Natural killer cell (primary cell): ENCODE results near the gene CHD3. TPM values are rescaled to one million over a fixed set of nuclear protein-coding genes. Genes with fewer than 3 reads are reported as not detected.

Experiments
- ATAC-seq, 3 donors: fragments of 150-1000 bp in 2 of 3; fragments of 200-7000 bp in 1 of 3; cut with Tn5 transposase; 1 replicate in 1 of 3; 2 replicates in 2 of 3; pipeline ENCODE4 v1.10.0; 2021; ENCODE audit warnings: mild to moderate bottlenecking in 2 of 3, moderate library complexity in 2 of 3
- DNase-seq, 2 donors: peaks; one replicate each; pipeline versions ENCODE4 v3.0.0 to v3.0.0-alpha.2; 2013 to 2021; ENCODE audit warnings: mixed read lengths in 1 of 2
- H3K27ac ChIP-seq: one replicate; pipeline ENCODE4 v1.5.1; 2013; ENCODE audit warnings: mild to moderate bottlenecking, low read length
- H3K27me3 ChIP-seq: one replicate; pipeline ENCODE4 v1.6.1; 2013; ENCODE audit warnings: low read length; ENCODE audit not compliant: control insufficient read depth, insufficient read depth
- H3K36me3 ChIP-seq: one replicate; pipeline ENCODE4 v1.6.1; 2013; ENCODE audit warnings: low read length; ENCODE audit not compliant: control insufficient read depth, insufficient read depth
- H3K4me1 ChIP-seq: one replicate; pipeline ENCODE4 v1.6.1; 2013; ENCODE audit warnings: low read length; ENCODE audit not compliant: control insufficient read depth, insufficient read depth
- H3K4me3 ChIP-seq: one replicate; pipeline ENCODE4 v1.5.1; 2013; ENCODE audit warnings: low read length
- H3K9me3 ChIP-seq: one replicate; pipeline ENCODE4 v1.6.1; 2013; ENCODE audit warnings: low read length; ENCODE audit not compliant: control insufficient read depth, insufficient read depth
- H3K27ac Mint-ChIP-seq, 2 donors: one replicate each; pipeline ENCODE4 v1.8.0; 2022; ENCODE audit warnings: mild to moderate bottlenecking in 2 of 2, mixed read lengths in 2 of 2, moderate library complexity in 1 of 2
- H3K27me3 Mint-ChIP-seq, 2 donors: one replicate each; pipeline ENCODE4 v1.8.0; 2022; ENCODE audit warnings: low read depth in 2 of 2, mixed read lengths in 2 of 2
- H3K36me3 Mint-ChIP-seq: one replicate; pipeline ENCODE4 v1.8.0; 2022; ENCODE audit warnings: mixed read lengths
- H3K4me1 Mint-ChIP-seq, 2 donors: one replicate each; pipeline ENCODE4 v1.8.0; 2022; ENCODE audit warnings: mixed read lengths in 2 of 2
- H3K4me3 Mint-ChIP-seq: one replicate; pipeline ENCODE4 v1.8.0; 2022; ENCODE audit warnings: mild to moderate bottlenecking, moderate library complexity, mixed read lengths
- H3K9me3 Mint-ChIP-seq, 2 donors: one replicate each; pipeline ENCODE4 v1.8.0; 2022; ENCODE audit warnings: mixed read lengths in 2 of 2
- CTCF ChIP-seq: fragments of 200-600 bp; IDR thresholded peaks from one replicate; pipeline ENCODE4 v1.8.0; 2022; ENCODE audit warnings: antibody characterized with exemption
- WGBS: methylation state at CpG from one replicate; pipeline ENCODE4 v1.1.7; 2013; ENCODE audit warnings: missing lambda C conversion rate; ENCODE audit not compliant: insufficient coverage; 5-methylcytosine and 5-hydroxymethylcytosine counted together
- intact Hi-C: fragments of 100-400 bp; cut with micrococcal nuclease; formaldehyde crosslinking; loops from one replicate; pipeline ENCODE4 v1.14.2; 2022
- total RNA-seq, 4 donors: library from RNA; stranded (reverse); fragments of 120-200 nt in 1 of 4; gene quantifications; one replicate each; pipeline versions ENCODE4 v1.2.3 to v1.2.4, GENCODE V29; 2013 to 2022

Gene CHD3
- total RNA-seq, 3 donors from 2014 or later (not counting 1 experiment from before 2014, with no cell fraction given), result 215 to 275 (median 218) TPM

GRCh38 chr17:7848739-7849129, 39.9 kb upstream of the CHD3 start:
- no peak overlapping the region for H3K4me3 Mint-ChIP-seq

GRCh38 chr17:7849130-7849750, 39.3 kb upstream of the CHD3 start:
- Histone ChIP-seq H3K4me1 (peaks cover 32% of the 10 kb centered on the region), H3K27me3 (no peaks in the 10 kb centered on the region), H3K36me3 (peaks cover 11% of the 10 kb centered on the region), H3K9me3 (no peaks in the 10 kb centered on the region), H3K4me3 (no peak overlapping the region), H3K27ac (no peak overlapping the region)
- peaks cover 12 to 42% of the 10 kb centered on the region in 2 donors for H3K4me1 Mint-ChIP-seq
- H3K27ac Mint-ChIP-seq, result peak overlapping the region; percentile 63 to 65
- 97% methylated on average over 35 of the region's 35 CpGs for WGBS
- intact Hi-C loops, result loop anchor here (10.0 kb wide), 1 partner anchor 396 kb away; the partner anchor contains the start of genes CTC1 and PFAS
- H3K36me3 Mint-ChIP-seq, result no peaks in the 10 kb centered on the region
- no peaks in the 10 kb centered on the region for H3K9me3 Mint-ChIP-seq
- peak in 1 of 2 donors; percentile 29 for DNase-seq
- no peak overlapping the region for H3K4me3 Mint-ChIP-seq
- ATAC-seq, result no peak
- TF ChIP-seq CTCF, result no peak
- H3K27me3 Mint-ChIP-seq, result no peaks in the 10 kb centered on the region

More at GRCh38 chr17:7848739-7849129, 39.9 kb upstream of the CHD3 start:
- H3K27ac ChIP-seq, result no peak overlapping the region
- ATAC-seq, result no peak
- H3K27me3 ChIP-seq, result no peaks in the 10 kb centered on the region
- intact Hi-C loops, result loop anchor here (10.0 kb wide), 1 partner anchor 396 kb away; the partner anchor contains the start of genes CTC1 and PFAS
- no peaks in the 10 kb centered on the region for H3K36me3 Mint-ChIP-seq
- 95% methylated on average over 21 of the region's 21 CpGs for WGBS
- no peak for TF ChIP-seq CTCF
- no peak overlapping the region for H3K4me3 ChIP-seq
- no peaks in the 10 kb centered on the region for H3K9me3 ChIP-seq
- H3K27ac Mint-ChIP-seq, result peak overlapping the region; percentile 48 to 63
- peaks cover 11% of the 10 kb centered on the region for H3K36me3 ChIP-seq
- no peaks in the 10 kb centered on the region for H3K9me3 Mint-ChIP-seq
- no peak for DNase-seq
- no peaks in the 10 kb centered on the region for H3K27me3 Mint-ChIP-seq
- H3K4me1 ChIP-seq, result peaks cover 36% of the 10 kb centered on the region
- peaks cover 14 to 48% of the 10 kb centered on the region in 2 donors for H3K4me1 Mint-ChIP-seq

- ATAC-seq, result no peak
- no peaks in the 10 kb centered on the region for H3K27me3 ChIP-seq
- Mint-ChIP-seq H3K36me3 (no peaks in the 10 kb centered on the region), H3K9me3 (no peaks in the 10 kb centered on the region), H3K27ac (peak overlapping the region; percentile 63 to 65), H3K4me1 (peaks cover 12 to 37% of the 10 kb centered on the region in 2 donors), H3K27me3 (no peaks in the 10 kb centered on the region), H3K4me3 (peak overlapping the region; percentile 49)
- peaks cover 29% of the 10 kb centered on the region for H3K4me1 ChIP-seq
- H3K27ac ChIP-seq, result no peak overlapping the region
- intact Hi-C loops, result loop anchor here (10.0 kb wide), 2 partner anchors 105 to 395 kb away; partner anchors contain the start of genes CTC1 and PFAS
- WGBS, result 93% methylated on average over 11 of the region's 12 CpGs
- no peak for TF ChIP-seq CTCF
- DNase-seq, result peak in 1 of 2 donors; percentile 28
- peaks cover 11% of the 10 kb centered on the region for H3K36me3 ChIP-seq
- H3K9me3 ChIP-seq, result no peaks in the 10 kb centered on the region
- H3K4me3 ChIP-seq, result no peak overlapping the region
These were observed 38.7 kb upstream of the CHD3 start for GRCh38 chr17:7849751-7850504.
